Upper lobe of left lung (tissue), 4 donors: ENCODE data around the gene CDRT15.

Experiments used
- CTCF ChIP-seq, 6 experiments: fragments of 450-650 bp in 4 of 6; fragments of 200-600 bp in 2 of 6; sonication (generic) in 2 of 6; IDR thresholded peaks; one replicate each; pipeline ENCODE4 v1.5.1; 2016 to 2019; ENCODE audit warnings: antibody characterized with exemption in 6 of 6
- POLR2A ChIP-seq, 4 donors: fragments of 450-650 bp; IDR thresholded peaks; one replicate each; pipeline ENCODE4 v1.5.1; 2016 to 2017; ENCODE audit warnings: antibody characterized with exemption in 4 of 4, mild to moderate bottlenecking in 2 of 4

GRCh38 chr17:14245002-14245401 lies 8.3 kb upstream of the CDRT15 start:
- no peak for TF ChIP-seq POLR2A (IDR thresholded peaks at IDR 0.05)
- no peak for TF ChIP-seq CTCF (IDR thresholded peaks at IDR 0.05)
